WTC11 (cell line): ENCODE data around the gene ADGRV1. TPM values are rescaled to one million over a fixed set of nuclear protein-coding genes. Genes with fewer than 3 reads are reported as not detected.

ENCODE experiments used
- CREB1 ChIP-seq: sonication (generic); formaldehyde crosslinking; IDR thresholded peaks from 2 replicates; pipeline ENCODE4 v1.8.0; 2023; ENCODE audit warnings: mild to moderate bottlenecking, missing genetic modification reagents
- ETV6 ChIP-seq: sonication (generic); formaldehyde crosslinking; IDR thresholded peaks from 2 replicates; pipeline ENCODE4 v1.8.1; 2022; ENCODE audit warnings: mild to moderate bottlenecking, missing genetic modification reagents
- FOXJ3 ChIP-seq: sonication (generic); formaldehyde crosslinking; IDR thresholded peaks from 2 replicates; pipeline ENCODE4 v1.9.0; 2021; ENCODE audit warnings: missing genetic modification reagents, mild to moderate bottlenecking, borderline replicate concordance
- IRF2 ChIP-seq: sonication (generic); formaldehyde crosslinking; IDR thresholded peaks from 2 replicates; pipeline ENCODE4 v1.8.0; 2022; ENCODE audit warnings: low read depth, missing genetic modification reagents, borderline replicate concordance
- JUN ChIP-seq: sonication (generic); formaldehyde crosslinking; IDR thresholded peaks from 2 replicates; pipeline ENCODE4 v1.8.0; 2023; ENCODE audit warnings: mild to moderate bottlenecking, missing genetic modification reagents
- KAT7 ChIP-seq: sonication (generic); formaldehyde crosslinking; IDR thresholded peaks from 2 replicates; pipeline ENCODE4 v1.8.1; 2023; ENCODE audit warnings: missing genetic modification reagents, mild to moderate bottlenecking, borderline replicate concordance
- MYBL2 ChIP-seq: sonication (generic); formaldehyde crosslinking; IDR thresholded peaks from 2 replicates; pipeline ENCODE4 v1.8.1; 2023; ENCODE audit warnings: mild to moderate bottlenecking, moderate library complexity, missing genetic modification reagents
- NFATC4 ChIP-seq: fragments of 250-450 bp; sonication (Bioruptor Pico); IDR thresholded peaks from 2 replicates; pipeline ENCODE4 v1.9.0; 2021; ENCODE audit warnings: mild to moderate bottlenecking
- NFE2L1 ChIP-seq: sonication (generic); formaldehyde crosslinking; IDR thresholded peaks from 2 replicates; pipeline ENCODE4 v1.8.1; 2023; ENCODE audit warnings: missing genetic modification reagents
- NR1H2 ChIP-seq: sonication (generic); formaldehyde crosslinking; IDR thresholded peaks from 2 replicates; pipeline ENCODE4 v1.9.0; 2021; ENCODE audit warnings: mild to moderate bottlenecking, moderate library complexity, missing genetic modification reagents
- OVOL2 ChIP-seq: fragments of 250-450 bp; sonication (Bioruptor Pico); IDR thresholded peaks from 2 replicates; pipeline ENCODE4 v1.9.0; 2021; ENCODE audit warnings: mild to moderate bottlenecking, borderline replicate concordance
- ZNF121 ChIP-seq: sonication (generic); formaldehyde crosslinking; IDR thresholded peaks from 2 replicates; pipeline ENCODE4 v1.8.0; 2023; ENCODE audit warnings: missing genetic modification reagents
- ZNF138 ChIP-seq: sonication (generic); formaldehyde crosslinking; conservative IDR thresholded peaks from 2 replicates; pipeline ENCODE4 v1.8.1; 2022; ENCODE audit warnings: mild to moderate bottlenecking, moderate library complexity, missing genetic modification reagents
- ZNF219 ChIP-seq: sonication (generic); formaldehyde crosslinking; IDR thresholded peaks from 2 replicates; pipeline ENCODE4 v1.8.0; 2023; ENCODE audit warnings: missing genetic modification reagents, mild to moderate bottlenecking, borderline replicate concordance
- ZNF263 ChIP-seq: sonication (generic); formaldehyde crosslinking; IDR thresholded peaks from 2 replicates; pipeline ENCODE4 v1.8.1; 2022; ENCODE audit warnings: low read depth, mild to moderate bottlenecking, moderate library complexity, missing genetic modification reagents
- ZNF416 ChIP-seq: fragments of 250-450 bp; sonication (Bioruptor Pico); IDR thresholded peaks from 2 replicates; pipeline ENCODE4 v1.9.0; 2021; ENCODE audit warnings: mild to moderate bottlenecking, inconsistent platforms
- ZNF423 ChIP-seq: fragments of 250-450 bp; sonication (Bioruptor Pico); IDR thresholded peaks from 2 replicates; pipeline ENCODE4 v2.1.2; 2022; ENCODE audit warnings: mild to moderate bottlenecking, moderate library complexity
- total RNA-seq: library from RNA; stranded (reverse); gene quantifications from 3 replicates; pipeline ENCODE4 v1.2.3, GENCODE V29; 2021
- TF ChIP-seq, protein P1 (sequence below): fragments of 250-450 bp; sonication (Bioruptor Pico); IDR thresholded peaks from 2 replicates; pipeline ENCODE4 v1.9.0; 2021; ENCODE audit warnings: mild to moderate bottlenecking
- TF ChIP-seq, protein P2 (sequence below): fragments of 250-450 bp; sonication (Bioruptor Pico); IDR thresholded peaks from 2 replicates; pipeline ENCODE4 v1.9.0; 2021; ENCODE audit warnings: mild to moderate bottlenecking, borderline replicate concordance
- TF ChIP-seq, protein P3 (sequence below): sonication (generic); formaldehyde crosslinking; IDR thresholded peaks from 2 replicates; pipeline ENCODE4 v1.8.0; 2022; ENCODE audit warnings: mild to moderate bottlenecking, missing genetic modification reagents
- TF ChIP-seq, protein P4 (sequence below): sonication (generic); formaldehyde crosslinking; IDR thresholded peaks from 2 replicates; pipeline ENCODE4 v1.8.1; 2023; ENCODE audit warnings: mild to moderate bottlenecking, missing genetic modification reagents, moderate library complexity
- TF ChIP-seq, protein P5 (sequence below): sonication (generic); formaldehyde crosslinking; IDR thresholded peaks from 2 replicates; pipeline ENCODE4 v1.8.0; 2022; ENCODE audit warnings: mild to moderate bottlenecking, missing genetic modification reagents
- TF ChIP-seq, protein P6 (sequence below): sonication (generic); formaldehyde crosslinking; IDR thresholded peaks from 2 replicates; pipeline ENCODE4 v1.8.1; 2022; ENCODE audit warnings: mild to moderate bottlenecking, moderate library complexity, missing genetic modification reagents
- TF ChIP-seq, protein P7 (sequence below): fragments of 250-450 bp; sonication (Bioruptor Pico); IDR thresholded peaks from 2 replicates; pipeline ENCODE4 v1.8.0; 2021; ENCODE audit warnings: mild to moderate bottlenecking
- TF ChIP-seq, protein P8 (sequence below): sonication (generic); formaldehyde crosslinking; IDR thresholded peaks from 2 replicates; pipeline ENCODE4 v1.8.1; 2023; ENCODE audit warnings: mild to moderate bottlenecking, missing genetic modification reagents

ADGRV1 gene
- total RNA-seq, 1 experiment from 2014 or later = 74.5 TPM

DNA sequence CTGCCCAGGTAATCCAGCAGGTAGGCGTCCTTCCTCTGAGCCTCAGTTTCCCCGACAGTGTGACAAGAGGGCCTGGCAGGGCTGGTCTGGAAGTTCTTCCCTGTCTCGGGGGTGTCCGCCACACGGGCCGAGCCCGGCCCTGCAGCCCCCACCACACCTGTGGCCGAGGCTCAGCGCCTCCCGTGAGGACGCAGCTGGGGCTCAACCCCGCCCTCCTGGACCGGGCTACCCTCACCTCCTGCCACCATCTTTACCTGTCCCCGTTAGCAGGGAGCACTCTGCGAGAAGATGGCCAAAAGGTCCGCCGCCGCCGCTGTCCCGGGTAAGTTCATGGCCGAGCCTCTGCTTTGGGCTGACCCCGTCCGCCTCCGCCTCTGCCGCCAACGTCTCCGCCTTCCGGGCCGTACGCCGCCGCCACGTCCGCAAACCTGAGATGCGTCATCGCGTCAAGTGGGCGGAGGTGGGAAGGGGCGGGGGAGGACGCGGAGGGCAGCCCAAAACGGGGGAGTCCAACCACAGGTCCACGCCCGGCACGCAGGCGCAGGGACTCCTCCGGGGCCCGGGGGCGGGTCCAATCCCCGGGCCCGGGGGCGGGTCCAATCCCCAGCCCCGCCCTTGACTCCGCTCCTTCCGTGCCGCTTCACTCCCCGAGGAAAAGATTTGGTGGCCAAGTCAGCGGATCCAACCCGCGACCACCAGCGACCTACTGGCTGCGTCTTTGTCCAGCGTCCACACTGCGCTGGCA, 29.2 kb upstream of the ADGRV1 start, which contains the start of gene LYSMD3 (continued):
- TF ChIP-seq, protein P1, sequence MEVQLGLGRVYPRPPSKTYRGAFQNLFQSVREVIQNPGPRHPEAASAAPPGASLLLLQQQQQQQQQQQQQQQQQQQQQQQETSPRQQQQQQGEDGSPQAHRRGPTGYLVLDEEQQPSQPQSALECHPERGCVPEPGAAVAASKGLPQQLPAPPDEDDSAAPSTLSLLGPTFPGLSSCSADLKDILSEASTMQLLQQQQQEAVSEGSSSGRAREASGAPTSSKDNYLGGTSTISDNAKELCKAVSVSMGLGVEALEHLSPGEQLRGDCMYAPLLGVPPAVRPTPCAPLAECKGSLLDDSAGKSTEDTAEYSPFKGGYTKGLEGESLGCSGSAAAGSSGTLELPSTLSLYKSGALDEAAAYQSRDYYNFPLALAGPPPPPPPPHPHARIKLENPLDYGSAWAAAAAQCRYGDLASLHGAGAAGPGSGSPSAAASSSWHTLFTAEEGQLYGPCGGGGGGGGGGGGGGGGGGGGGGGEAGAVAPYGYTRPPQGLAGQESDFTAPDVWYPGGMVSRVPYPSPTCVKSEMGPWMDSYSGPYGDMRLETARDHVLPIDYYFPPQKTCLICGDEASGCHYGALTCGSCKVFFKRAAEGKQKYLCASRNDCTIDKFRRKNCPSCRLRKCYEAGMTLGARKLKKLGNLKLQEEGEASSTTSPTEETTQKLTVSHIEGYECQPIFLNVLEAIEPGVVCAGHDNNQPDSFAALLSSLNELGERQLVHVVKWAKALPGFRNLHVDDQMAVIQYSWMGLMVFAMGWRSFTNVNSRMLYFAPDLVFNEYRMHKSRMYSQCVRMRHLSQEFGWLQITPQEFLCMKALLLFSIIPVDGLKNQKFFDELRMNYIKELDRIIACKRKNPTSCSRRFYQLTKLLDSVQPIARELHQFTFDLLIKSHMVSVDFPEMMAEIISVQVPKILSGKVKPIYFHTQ = no peak
- TF ChIP-seq, protein P2, sequence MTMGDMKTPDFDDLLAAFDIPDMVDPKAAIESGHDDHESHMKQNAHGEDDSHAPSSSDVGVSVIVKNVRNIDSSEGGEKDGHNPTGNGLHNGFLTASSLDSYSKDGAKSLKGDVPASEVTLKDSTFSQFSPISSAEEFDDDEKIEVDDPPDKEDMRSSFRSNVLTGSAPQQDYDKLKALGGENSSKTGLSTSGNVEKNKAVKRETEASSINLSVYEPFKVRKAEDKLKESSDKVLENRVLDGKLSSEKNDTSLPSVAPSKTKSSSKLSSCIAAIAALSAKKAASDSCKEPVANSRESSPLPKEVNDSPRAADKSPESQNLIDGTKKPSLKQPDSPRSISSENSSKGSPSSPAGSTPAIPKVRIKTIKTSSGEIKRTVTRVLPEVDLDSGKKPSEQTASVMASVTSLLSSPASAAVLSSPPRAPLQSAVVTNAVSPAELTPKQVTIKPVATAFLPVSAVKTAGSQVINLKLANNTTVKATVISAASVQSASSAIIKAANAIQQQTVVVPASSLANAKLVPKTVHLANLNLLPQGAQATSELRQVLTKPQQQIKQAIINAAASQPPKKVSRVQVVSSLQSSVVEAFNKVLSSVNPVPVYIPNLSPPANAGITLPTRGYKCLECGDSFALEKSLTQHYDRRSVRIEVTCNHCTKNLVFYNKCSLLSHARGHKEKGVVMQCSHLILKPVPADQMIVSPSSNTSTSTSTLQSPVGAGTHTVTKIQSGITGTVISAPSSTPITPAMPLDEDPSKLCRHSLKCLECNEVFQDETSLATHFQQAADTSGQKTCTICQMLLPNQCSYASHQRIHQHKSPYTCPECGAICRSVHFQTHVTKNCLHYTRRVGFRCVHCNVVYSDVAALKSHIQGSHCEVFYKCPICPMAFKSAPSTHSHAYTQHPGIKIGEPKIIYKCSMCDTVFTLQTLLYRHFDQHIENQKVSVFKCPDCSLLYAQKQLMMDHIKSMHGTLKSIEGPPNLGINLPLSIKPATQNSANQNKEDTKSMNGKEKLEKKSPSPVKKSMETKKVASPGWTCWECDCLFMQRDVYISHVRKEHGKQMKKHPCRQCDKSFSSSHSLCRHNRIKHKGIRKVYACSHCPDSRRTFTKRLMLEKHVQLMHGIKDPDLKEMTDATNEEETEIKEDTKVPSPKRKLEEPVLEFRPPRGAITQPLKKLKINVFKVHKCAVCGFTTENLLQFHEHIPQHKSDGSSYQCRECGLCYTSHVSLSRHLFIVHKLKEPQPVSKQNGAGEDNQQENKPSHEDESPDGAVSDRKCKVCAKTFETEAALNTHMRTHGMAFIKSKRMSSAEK = no peak
- TF ChIP-seq CREB1 (CRISPR knock-in tag) (no peak), NFE2L1 (CRISPR knock-in tag) (no peak), JUN (CRISPR knock-in tag) (no peak), ZNF138 (CRISPR knock-in tag) (no peak), ZNF219 (no peak), FOXJ3 (CRISPR knock-in tag) (no peak), MYBL2 (CRISPR knock-in tag) (no peak), IRF2 (CRISPR knock-in tag) (no peak), ZNF423 (CRISPR knock-in tag) (no peak), NFATC4 (CRISPR knock-in tag) (no peak), KAT7 (CRISPR knock-in tag) (no peak), ZNF416 (no peak), ZNF263 (CRISPR knock-in tag) (no peak), NR1H2 (no peak), OVOL2 (CRISPR knock-in tag) (no peak), ETV6 (CRISPR knock-in tag) (no peak; the same call in 1 of the 2 replicates), ZNF121 (CRISPR knock-in tag) (0 out of 2 replicates have a peak, but pooled peaks have one; percentile 7)
- TF ChIP-seq, protein P3, sequence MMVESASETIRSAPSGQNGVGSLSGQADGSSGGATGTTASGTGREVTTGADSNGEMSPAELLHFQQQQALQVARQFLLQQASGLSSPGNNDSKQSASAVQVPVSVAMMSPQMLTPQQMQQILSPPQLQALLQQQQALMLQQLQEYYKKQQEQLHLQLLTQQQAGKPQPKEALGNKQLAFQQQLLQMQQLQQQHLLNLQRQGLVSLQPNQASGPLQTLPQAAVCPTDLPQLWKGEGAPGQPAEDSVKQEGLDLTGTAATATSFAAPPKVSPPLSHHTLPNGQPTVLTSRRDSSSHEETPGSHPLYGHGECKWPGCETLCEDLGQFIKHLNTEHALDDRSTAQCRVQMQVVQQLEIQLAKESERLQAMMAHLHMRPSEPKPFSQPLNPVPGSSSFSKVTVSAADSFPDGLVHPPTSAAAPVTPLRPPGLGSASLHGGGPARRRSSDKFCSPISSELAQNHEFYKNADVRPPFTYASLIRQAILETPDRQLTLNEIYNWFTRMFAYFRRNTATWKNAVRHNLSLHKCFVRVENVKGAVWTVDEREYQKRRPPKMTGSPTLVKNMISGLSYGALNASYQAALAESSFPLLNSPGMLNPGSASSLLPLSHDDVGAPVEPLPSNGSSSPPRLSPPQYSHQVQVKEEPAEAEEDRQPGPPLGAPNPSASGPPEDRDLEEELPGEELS (CRISPR knock-in tag) = peak; percentile 53; the same call in 1 of the 2 replicates
- TF ChIP-seq, protein P4, sequence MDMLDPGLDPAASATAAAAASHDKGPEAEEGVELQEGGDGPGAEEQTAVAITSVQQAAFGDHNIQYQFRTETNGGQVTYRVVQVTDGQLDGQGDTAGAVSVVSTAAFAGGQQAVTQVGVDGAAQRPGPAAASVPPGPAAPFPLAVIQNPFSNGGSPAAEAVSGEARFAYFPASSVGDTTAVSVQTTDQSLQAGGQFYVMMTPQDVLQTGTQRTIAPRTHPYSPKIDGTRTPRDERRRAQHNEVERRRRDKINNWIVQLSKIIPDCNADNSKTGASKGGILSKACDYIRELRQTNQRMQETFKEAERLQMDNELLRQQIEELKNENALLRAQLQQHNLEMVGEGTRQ (CRISPR knock-in tag) = no peak
- TF ChIP-seq, protein P5, sequence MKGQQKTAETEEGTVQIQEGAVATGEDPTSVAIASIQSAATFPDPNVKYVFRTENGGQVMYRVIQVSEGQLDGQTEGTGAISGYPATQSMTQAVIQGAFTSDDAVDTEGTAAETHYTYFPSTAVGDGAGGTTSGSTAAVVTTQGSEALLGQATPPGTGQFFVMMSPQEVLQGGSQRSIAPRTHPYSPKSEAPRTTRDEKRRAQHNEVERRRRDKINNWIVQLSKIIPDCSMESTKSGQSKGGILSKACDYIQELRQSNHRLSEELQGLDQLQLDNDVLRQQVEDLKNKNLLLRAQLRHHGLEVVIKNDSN (CRISPR knock-in tag) = no peak; the same call in none of the 2 replicates
- TF ChIP-seq, protein P6, sequence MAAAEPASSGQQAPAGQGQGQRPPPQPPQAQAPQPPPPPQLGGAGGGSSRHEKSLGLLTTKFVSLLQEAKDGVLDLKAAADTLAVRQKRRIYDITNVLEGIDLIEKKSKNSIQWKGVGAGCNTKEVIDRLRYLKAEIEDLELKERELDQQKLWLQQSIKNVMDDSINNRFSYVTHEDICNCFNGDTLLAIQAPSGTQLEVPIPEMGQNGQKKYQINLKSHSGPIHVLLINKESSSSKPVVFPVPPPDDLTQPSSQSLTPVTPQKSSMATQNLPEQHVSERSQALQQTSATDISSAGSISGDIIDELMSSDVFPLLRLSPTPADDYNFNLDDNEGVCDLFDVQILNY (CRISPR knock-in tag) = no peak
- TF ChIP-seq, protein P7, sequence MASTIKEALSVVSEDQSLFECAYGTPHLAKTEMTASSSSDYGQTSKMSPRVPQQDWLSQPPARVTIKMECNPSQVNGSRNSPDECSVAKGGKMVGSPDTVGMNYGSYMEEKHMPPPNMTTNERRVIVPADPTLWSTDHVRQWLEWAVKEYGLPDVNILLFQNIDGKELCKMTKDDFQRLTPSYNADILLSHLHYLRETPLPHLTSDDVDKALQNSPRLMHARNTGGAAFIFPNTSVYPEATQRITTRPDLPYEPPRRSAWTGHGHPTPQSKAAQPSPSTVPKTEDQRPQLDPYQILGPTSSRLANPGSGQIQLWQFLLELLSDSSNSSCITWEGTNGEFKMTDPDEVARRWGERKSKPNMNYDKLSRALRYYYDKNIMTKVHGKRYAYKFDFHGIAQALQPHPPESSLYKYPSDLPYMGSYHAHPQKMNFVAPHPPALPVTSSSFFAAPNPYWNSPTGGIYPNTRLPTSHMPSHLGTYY = no peak
- TF ChIP-seq, protein P8, sequence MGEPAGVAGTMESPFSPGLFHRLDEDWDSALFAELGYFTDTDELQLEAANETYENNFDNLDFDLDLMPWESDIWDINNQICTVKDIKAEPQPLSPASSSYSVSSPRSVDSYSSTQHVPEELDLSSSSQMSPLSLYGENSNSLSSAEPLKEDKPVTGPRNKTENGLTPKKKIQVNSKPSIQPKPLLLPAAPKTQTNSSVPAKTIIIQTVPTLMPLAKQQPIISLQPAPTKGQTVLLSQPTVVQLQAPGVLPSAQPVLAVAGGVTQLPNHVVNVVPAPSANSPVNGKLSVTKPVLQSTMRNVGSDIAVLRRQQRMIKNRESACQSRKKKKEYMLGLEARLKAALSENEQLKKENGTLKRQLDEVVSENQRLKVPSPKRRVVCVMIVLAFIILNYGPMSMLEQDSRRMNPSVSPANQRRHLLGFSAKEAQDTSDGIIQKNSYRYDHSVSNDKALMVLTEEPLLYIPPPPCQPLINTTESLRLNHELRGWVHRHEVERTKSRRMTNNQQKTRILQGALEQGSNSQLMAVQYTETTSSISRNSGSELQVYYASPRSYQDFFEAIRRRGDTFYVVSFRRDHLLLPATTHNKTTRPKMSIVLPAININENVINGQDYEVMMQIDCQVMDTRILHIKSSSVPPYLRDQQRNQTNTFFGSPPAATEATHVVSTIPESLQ (CRISPR knock-in tag) = no peak
